SK-N-MC (cell line): ENCODE data around the gene WNT8B.

ENCODE experiments used
- EZH2 ChIP-seq: fragments of 200-600 bp; sonication (generic); IDR thresholded peaks from one replicate; pipeline ENCODE4 v1.6.1; 2017; ENCODE audit warnings: antibody characterized with exemption
- FOXP2 ChIP-seq: optimal IDR thresholded peaks from 2 replicates; pipeline ENCODE3; 2011; ENCODE audit warnings: mild to moderate bottlenecking, moderate library complexity; ENCODE audit not compliant: insufficient read depth; ENCODE audit errors: extremely low read length, control extremely low read depth
- POLR2AphosphoS5 ChIP-seq: IDR thresholded peaks from 2 replicates; pipeline ENCODE4 v1.6.1; 2012; ENCODE audit warnings: mild to moderate bottlenecking, low read depth, low read length, borderline replicate concordance

GRCh38 chr10:100496567-100496966, 33.8 kb downstream of the WNT8B start:
- TF ChIP-seq EZH2 = no peak
- no peak for TF ChIP-seq POLR2AphosphoS5
- TF ChIP-seq FOXP2 = no peak
